NCI-H1694 (cell line): ENCODE results near the gene AFP.
A peak's percentile ranks its signal among the peaks of the same experiment; 100 is the strongest.

Experiments
- DNase-seq: peaks from one replicate; lab custom pipeline; 2025; lab: John Stamatoyannopoulos, UW

AFP gene

DNA sequence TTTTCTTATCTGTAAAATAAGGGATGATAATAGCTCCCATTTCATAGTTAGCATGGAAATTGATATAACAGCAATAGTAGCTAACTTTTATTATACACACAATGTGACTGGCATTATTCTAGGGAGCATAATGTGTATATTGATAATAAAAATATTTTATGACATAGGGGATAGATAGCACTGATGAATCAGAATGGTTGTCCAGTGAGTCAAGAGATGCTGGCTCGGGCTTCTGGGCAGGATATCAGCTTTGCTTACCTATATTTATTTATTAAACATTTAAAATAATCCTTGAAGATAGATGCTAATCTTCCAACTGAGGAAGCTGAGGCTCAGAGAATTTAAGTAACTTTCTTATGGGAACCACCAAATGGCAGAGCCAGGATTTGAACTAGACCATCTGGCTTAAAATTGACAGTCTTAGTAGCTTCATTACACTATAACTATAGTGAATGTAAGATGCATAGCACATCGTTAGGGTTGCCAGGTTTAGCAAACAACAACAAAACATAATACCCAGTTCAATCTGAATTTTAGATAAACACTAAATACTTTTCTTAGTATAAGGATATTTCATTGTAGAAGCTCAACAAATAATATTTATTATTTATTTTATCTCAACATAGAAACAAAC lies 2.7 kb downstream of the AFP start:
- no peak for DNase-seq

- no peak for DNase-seq
Observed at GRCh38 chr4:73439445-73439844, 3.4 kb downstream of the AFP start.

GRCh38 chr4:73439991-73440390 lies 4.0 kb downstream of the AFP start:
- no peak for DNase-seq

DNA sequence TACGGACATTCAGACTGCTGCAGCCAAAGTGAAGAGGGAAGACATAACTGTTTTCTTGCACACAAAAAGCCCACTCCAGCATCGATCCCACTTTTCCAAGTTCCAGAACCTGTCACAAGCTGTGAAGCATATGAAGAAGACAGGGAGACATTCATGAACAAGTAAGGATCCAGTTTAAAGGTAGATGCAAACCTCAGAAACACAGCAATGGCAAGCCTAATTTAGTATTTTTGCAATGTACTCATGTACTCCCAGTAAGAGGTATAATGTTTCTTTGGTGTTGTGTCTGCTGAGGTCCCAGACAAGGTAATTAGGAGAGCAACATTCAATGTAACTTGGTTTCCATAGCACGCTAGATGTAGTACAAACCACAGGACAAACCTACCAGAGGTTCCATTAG lies 4.6 kb downstream of the AFP start:
- no peak for DNase-seq

- DNase-seq = no peak
Observed at GRCh38 chr4:73442275-73442674, 6.3 kb downstream of the AFP start.

- no peak for DNase-seq
Observed at GRCh38 chr4:73443224-73443623, 7.2 kb downstream of the AFP start.

- DNase-seq = no peak
Observed at GRCh38 chr4:73445383-73446335, 9.6 kb downstream of the AFP start.

GRCh38 chr4:73446336-73446938 lies 10.4 kb downstream of the AFP start:
- peak; percentile 53 for DNase-seq

DNA sequence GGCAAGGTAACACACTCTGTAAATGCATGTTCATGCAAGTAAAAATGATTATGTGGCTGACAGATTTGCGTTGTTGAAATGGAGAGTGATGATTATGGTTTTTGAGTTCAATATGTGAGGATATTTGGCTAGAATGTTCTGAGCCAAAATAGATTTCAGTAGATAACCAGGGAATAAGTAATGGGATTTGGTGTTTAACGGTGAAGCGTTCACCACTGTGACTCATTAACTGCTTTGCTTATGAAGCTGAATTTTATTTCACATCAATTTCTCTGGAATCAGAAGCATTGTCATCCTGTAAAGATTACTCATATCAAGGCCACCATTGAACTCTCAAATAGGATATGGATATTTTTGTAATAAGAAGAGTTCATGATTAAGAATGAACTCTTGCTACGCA lies 11.7 kb downstream of the AFP start:
- no peak for DNase-seq

- DNase-seq = no peak
Observed at GRCh38 chr4:73448448-73449203, 12.6 kb downstream of the AFP start.

DNA sequence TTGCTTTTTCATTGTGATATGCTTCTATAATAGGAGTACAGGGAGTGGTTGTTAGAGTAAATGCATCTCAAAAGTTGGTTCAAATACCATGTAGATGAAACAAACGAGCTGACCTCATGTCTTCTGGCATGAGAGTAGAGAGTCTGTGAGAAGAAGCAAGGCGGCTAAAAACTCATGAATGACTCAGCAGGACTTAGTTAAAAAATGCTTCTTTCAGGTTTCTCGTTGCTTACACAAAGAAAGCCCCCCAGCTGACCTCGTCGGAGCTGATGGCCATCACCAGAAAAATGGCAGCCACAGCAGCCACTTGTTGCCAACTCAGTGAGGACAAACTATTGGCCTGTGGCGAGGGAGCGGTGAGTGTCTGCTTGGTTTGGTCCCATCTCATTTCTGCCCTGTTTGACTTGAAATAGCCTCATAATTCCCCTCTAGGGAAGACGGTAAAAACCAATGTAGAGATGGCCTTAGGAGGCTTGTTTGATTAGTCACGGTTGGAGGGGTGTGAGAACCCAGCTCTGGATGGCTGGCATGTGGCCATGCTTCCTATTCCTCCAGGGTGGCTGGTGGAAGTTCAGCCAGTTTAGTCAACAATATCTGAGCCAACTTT lies 14.5 kb downstream of the AFP start:
- peak; percentile 4 for DNase-seq

DNA sequence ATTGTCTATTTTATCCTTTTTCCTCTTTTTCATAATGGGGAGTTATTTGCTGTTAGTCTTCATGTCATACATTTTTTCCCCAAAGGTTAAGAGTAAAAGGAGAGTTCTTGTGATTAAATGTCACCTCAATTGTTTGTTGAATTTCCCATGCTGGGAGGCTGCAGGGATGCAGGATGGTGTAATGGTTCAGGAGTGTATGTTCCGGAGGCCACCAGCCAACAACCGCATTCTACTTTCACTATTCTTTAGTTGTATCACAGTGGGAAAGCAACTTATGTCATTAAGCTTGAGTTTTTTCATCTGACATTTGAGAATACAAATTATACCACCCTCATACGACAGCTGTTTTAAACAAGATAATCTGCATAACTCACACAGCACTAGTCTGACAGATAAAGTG lies 15.4 kb downstream of the AFP start:
- peak; percentile 20 for DNase-seq

DNA sequence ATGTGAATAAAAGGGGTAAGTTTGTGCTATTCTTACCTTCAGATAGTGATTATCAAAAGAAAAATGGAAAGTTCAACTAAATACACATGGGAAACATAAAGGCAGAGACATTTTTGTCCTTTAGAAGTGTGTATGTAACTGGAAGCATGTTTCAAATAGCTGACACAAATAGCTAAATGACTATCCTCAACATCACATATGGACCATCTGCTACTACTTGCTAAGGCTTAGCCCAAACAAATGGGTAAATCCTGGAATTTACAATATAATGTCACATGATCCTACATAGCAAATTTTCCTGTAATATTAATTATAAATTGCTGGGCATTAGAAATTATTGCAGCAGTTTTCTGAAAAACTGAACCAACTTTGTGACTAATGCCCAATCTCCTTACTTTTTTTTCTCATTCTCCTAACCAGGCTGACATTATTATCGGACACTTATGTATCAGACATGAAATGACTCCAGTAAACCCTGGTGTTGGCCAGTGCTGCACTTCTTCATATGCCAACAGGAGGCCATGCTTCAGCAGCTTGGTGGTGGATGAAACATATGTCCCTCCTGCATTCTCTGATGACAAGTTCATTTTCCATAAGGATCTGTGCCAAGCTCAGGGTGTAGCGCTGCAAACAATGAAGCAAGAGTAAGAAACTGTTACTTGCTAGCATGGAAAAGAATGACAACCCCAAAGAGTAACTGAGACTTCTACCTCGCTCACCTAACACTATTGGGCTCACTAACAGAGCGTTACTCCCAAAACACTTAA lies 16.1 kb downstream of the AFP start:
- DNase-seq = peak; percentile 83

DNA sequence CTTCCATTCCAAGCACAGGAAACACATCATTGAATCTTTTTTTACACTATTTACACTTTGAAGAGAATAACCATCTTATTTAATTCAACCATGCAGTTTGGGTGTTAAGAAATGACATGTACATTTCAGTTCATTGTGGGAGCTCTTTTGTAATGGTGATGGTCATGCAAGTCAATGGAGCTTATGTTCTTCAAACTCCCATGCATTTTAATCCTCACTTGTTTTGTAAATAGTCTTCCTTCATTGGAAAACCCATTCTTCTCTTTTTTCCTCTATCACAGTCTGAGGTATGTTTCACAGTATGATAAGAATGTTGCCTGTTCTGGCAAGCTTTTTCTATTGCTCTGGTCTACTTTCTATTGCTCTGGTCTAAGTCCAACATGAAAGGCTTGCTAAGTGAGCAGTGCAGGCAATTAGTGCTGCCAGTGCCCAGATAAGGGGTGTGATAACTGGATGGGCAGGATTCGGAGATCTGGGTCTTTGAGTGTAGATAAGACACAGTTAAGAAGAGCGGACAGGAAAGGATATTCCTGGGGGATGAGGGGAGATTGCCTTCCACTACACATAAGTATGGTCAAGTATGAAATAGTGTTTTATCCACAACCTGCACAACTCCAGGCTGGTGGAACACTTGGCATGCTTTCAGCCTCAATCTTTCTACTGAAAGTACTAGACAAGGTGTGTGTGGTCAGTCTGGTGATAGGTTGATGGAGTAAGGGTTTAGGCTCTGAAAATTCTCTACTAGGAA lies 17.1 kb downstream of the AFP start:
- no peak for DNase-seq

GRCh38 chr4:73453701-73454005 lies 17.6 kb downstream of the AFP start:
- no peak for DNase-seq

- DNase-seq = no peak
Observed at GRCh38 chr4:73454920-73455319, 18.9 kb downstream of the AFP start.

DNA sequence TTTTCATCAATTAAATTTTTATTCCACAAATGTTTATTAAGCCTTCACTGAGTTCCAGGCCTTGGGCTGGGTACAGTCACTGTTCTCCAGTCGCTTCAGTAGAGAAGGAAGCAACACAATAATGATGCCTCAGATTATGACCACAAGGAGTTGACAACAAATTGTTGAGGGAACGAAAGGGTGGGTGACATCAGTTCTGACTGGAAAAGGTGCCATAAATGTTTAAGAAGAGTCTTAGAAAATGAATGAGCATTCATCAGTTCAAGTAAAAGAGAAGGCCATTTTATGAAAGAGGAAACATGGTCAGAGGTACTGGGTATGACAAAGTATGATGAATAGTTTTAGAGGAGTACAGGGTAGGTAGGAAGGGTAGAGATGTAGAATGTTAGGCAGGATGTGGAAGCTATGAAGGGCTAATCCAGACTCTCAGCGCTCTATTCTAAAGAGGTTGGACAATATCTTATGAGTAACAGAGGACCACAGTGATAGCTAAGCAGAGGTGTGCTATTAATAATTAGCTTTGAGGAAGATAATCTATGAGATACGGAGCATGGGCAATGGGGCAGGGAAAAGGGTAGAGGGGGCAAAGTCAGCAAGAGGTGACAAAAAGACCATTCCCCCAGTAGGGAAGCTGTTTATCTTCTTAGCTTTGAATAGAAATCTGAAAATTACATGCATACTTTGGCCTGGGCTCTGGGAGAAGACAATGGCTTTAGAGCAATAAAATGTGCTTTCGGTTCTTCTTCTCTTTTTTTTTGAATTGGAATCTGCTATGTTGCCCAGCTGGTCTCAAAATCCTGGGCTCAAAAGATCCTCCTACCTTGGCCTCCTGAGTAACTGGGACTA lies 20.4 kb downstream of the AFP start:
- no peak for DNase-seq

- DNase-seq = no peak
Observed at GRCh38 chr4:73458184-73459047, 22.4 kb downstream of the AFP start.

- no peak for DNase-seq
Observed at GRCh38 chr4:73459048-73459421, 23.0 kb downstream of the AFP start.
